ENCODE results near the gene MESP2.

- TF ChIP-seq CTCF (IDR thresholded peaks at IDR 0.05; ENCODE audit: insufficient read depth, low read length) (no peak), POLR2AphosphoS5 (IDR thresholded peaks at IDR 0.05; ENCODE audit: low read depth) (no peak), GABPA (IDR thresholded peaks at IDR 0.05; ENCODE audit: low read depth) (no peak), SPI1 (IDR thresholded peaks at IDR 0.05; ENCODE audit: borderline replicate concordance, low read depth) (no peak)
- TF ChIP-seq, protein P1, sequence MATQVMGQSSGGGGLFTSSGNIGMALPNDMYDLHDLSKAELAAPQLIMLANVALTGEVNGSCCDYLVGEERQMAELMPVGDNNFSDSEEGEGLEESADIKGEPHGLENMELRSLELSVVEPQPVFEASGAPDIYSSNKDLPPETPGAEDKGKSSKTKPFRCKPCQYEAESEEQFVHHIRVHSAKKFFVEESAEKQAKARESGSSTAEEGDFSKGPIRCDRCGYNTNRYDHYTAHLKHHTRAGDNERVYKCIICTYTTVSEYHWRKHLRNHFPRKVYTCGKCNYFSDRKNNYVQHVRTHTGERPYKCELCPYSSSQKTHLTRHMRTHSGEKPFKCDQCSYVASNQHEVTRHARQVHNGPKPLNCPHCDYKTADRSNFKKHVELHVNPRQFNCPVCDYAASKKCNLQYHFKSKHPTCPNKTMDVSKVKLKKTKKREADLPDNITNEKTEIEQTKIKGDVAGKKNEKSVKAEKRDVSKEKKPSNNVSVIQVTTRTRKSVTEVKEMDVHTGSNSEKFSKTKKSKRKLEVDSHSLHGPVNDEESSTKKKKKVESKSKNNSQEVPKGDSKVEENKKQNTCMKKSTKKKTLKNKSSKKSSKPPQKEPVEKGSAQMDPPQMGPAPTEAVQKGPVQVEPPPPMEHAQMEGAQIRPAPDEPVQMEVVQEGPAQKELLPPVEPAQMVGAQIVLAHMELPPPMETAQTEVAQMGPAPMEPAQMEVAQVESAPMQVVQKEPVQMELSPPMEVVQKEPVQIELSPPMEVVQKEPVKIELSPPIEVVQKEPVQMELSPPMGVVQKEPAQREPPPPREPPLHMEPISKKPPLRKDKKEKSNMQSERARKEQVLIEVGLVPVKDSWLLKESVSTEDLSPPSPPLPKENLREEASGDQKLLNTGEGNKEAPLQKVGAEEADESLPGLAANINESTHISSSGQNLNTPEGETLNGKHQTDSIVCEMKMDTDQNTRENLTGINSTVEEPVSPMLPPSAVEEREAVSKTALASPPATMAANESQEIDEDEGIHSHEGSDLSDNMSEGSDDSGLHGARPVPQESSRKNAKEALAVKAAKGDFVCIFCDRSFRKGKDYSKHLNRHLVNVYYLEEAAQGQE (IDR thresholded peaks at IDR 0.05; ENCODE audit: insufficient replicate concordance, low read depth), result no peak
Measured at GRCh38 chr15:89732451-89733172, 43.5 kb upstream of the MESP2 start.
